AG04450 (cell line): Measurements from ENCODE around the gene IL9. TPM values are rescaled to one million over a fixed set of nuclear protein-coding genes. Genes with fewer than 3 reads are reported as not detected.

Experiments used
- CTCF ChIA-PET: fragments of 300-600, 350-600 bp; formaldehyde crosslinking; extraction: SDS; loops from one replicate; lab custom pipeline; 2022; ENCODE audit warnings: antibody characterized with exemption, inconsistent platforms; lab: Charles Lee
- POLR2A ChIA-PET: fragments of 350-600 bp; formaldehyde crosslinking; extraction: SDS; loops from one replicate; lab custom pipeline; 2021; ENCODE audit warnings: antibody characterized with exemption, inconsistent platforms; lab: Yijun Ruan, JAX
- DNase-seq: peaks from one replicate; pipeline ENCODE4 v3.0.0-alpha.2; 2011; ENCODE audit warnings: low read depth, low spot score
- H3K27ac ChIP-seq: one replicate; pipeline ENCODE4 v1.5.1; 2012; ENCODE audit warnings: low read depth, low read length, control low read depth
- H3K27me3 ChIP-seq: one replicate; pipeline ENCODE4 v1.6.0; 2012; ENCODE audit warnings: low read length; ENCODE audit not compliant: control insufficient read depth, insufficient read depth
- H3K4me3 ChIP-seq: 2 replicates; pipeline ENCODE4 v1.5.1; 2011; ENCODE audit warnings: mild to moderate bottlenecking, low read depth, low read length, control low read depth
- H3K9me3 ChIP-seq: 2 replicates; pipeline ENCODE4 v1.5.1; 2012; ENCODE audit warnings: low read length; ENCODE audit not compliant: control insufficient read depth, insufficient read depth
- polyA plus RNA-seq: library from polyadenylated mRNA; depleted of rRNA; stranded (reverse); fragments of >200 nt; gene quantifications from 2 replicates; pipeline ENCODE4 v1.2.3, GENCODE V29; 2011
- TF ChIP-seq, protein P1 (sequence below): IDR thresholded peaks from 2 replicates; pipeline ENCODE4 v1.5.1; 2011; ENCODE audit warnings: low read depth, low read length, control low read depth, inconsistent platforms

IL9 gene
- polyA plus RNA-seq, 1 experiment: not detected

DNA sequence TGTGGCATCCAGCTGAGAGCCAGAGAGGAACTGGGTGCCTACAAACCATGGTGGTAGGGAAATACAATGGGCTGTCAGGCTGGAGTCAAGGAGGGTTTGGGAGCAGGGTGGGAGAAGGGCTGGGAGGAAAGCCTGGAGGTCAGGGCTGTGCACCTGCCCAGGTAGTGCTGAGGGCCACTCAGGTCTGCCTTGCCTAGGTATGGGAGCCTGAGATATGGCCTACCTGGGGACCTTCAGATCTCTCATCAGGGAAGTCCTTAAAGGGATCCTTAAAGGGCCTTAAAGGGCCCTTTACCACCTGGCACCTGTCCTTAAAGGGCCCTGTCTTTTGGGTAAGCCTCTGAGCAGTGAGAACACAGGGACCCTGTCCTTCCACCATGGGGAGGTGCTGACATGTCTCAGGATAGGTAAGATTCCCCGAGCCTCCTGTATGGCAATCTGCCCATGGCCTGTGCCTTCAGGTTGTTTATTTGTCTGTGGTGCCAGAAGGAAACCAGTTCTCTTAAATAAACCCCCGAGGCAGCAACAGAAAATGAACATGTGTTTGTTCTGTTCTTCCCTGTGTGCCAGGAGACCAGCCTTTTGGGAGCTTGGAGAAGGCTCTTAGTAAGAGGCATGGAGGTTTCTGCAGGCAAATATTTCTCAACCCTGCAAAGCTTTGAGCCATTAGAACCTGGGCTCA lies 37.9 kb downstream of the IL9 start:
- peaks cover under 1% of the 10 kb centered on the region for H3K27me3 ChIP-seq
- no peaks in the 10 kb centered on the region for H3K9me3 ChIP-seq
- POLR2A ChIA-PET: no interaction called here
- no peak overlapping the region for H3K4me3 ChIP-seq
- TF ChIP-seq, protein P1, sequence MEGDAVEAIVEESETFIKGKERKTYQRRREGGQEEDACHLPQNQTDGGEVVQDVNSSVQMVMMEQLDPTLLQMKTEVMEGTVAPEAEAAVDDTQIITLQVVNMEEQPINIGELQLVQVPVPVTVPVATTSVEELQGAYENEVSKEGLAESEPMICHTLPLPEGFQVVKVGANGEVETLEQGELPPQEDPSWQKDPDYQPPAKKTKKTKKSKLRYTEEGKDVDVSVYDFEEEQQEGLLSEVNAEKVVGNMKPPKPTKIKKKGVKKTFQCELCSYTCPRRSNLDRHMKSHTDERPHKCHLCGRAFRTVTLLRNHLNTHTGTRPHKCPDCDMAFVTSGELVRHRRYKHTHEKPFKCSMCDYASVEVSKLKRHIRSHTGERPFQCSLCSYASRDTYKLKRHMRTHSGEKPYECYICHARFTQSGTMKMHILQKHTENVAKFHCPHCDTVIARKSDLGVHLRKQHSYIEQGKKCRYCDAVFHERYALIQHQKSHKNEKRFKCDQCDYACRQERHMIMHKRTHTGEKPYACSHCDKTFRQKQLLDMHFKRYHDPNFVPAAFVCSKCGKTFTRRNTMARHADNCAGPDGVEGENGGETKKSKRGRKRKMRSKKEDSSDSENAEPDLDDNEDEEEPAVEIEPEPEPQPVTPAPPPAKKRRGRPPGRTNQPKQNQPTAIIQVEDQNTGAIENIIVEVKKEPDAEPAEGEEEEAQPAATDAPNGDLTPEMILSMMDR: no peak
- CTCF ChIA-PET: no interaction called here
- no peak for DNase-seq
- no peak overlapping the region for H3K27ac ChIP-seq

GRCh38 chr5:135851915-135852845 lies 43.5 kb downstream of the IL9 start:
- TF ChIP-seq, protein P1: no peak
- no peak overlapping the region for H3K4me3 ChIP-seq
- H3K9me3 ChIP-seq: no peaks in the 10 kb centered on the region
- H3K27me3 ChIP-seq: no peaks in the 10 kb centered on the region
- no peak for DNase-seq
- ChIA-PET POLR2A (no interaction called here), CTCF (no interaction called here)
- no peak overlapping the region for H3K27ac ChIP-seq

DNA sequence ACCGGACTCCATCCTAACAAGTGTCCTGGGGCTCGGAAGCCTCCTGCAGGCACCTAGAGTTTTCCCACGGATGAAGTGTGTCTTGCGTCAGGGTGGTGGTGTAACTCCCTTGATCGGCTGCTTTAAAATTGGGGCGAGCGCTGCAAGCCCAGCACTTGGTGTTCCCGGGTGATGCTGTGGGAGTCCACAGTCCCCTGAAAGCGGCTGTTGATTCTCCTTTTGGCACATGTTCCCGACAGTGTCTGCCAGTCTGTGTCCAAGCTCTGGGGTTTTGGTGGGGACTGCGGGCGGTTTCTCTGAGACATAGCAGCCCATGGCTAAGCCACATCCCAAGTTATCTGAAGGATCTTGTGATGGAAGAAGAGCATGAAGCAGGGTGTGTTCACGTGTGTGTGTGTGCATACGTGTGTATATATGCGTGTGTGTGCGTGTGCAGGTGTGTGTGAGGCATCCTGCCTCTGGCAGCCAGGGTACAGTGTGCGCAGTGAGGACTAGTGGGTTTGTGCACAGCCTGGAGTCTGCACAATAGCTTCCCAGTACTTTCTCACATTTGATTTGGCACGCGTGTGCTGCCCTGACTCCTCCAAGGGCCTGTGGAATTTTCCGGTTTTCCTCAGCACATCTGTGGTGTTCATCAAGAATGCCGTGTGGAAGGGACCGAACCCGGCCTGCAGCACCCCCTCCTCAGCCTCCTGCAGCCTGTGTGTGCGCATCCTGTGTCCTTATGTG lies 44.3 kb downstream of the IL9 start:
- Histone ChIP-seq H3K27me3 (no peaks in the 10 kb centered on the region), H3K9me3 (no peaks in the 10 kb centered on the region), H3K27ac (no peak overlapping the region), H3K4me3 (no peak overlapping the region)
- no peak for DNase-seq
- ChIA-PET CTCF (no interaction called here), POLR2A (no interaction called here)
- TF ChIP-seq, protein P1: no peak

- ChIA-PET POLR2A (no interaction called here), CTCF (no interaction called here)
These were observed 45.0 kb downstream of the IL9 start for GRCh38 chr5:135850671-135851070.

More at GRCh38 chr5:135850671-135851070, 45.0 kb downstream of the IL9 start:
- DNase-seq: no peak
- H3K4me3 ChIP-seq: no peak overlapping the region
- TF ChIP-seq, protein P1: no peak
- H3K27ac ChIP-seq: no peak overlapping the region
- H3K9me3 ChIP-seq: no peaks in the 10 kb centered on the region
- no peaks in the 10 kb centered on the region for H3K27me3 ChIP-seq
